Measurements from ENCODE around the gene SP3.
"Not testable (repeated sequence)": the region's sequence is repeated elsewhere in the genome, so short reads cannot be mapped to it uniquely, and the experiment has no call there.

Gene SP3

GRCh38 chr2:173941567-173941966 lies 23.6 kb downstream of the SP3 start:
- peak in 1 of 2 donors; percentile 29 for DNase-seq

GRCh38 chr2:173940208-173941020 lies 24.8 kb downstream of the SP3 start:
- DNase-seq = no peak

- no peak for DNase-seq
Observed at GRCh38 chr2:173938700-173939384, 26.3 kb downstream of the SP3 start.

GRCh38 chr2:173935305-173935704 lies 29.9 kb downstream of the SP3 start:
- no peak for DNase-seq

- no peak for DNase-seq
Observed at GRCh38 chr2:173934895-173935294, 30.3 kb downstream of the SP3 start.

- no peak for DNase-seq
Observed at GRCh38 chr2:173931751-173932150, 33.4 kb downstream of the SP3 start.

GRCh38 chr2:173929441-173929840 lies 35.7 kb downstream of the SP3 start:
- DNase-seq = no peak

- DNase-seq = no peak
Observed at GRCh38 chr2:173926875-173927274, 38.3 kb downstream of the SP3 start.

GRCh38 chr2:173924285-173924684 lies 40.9 kb downstream of the SP3 start:
- DNase-seq = no peak

GRCh38 chr2:173922760-173923159 lies 42.4 kb downstream of the SP3 start:
- no peak for DNase-seq

- no peak for DNase-seq
Observed at GRCh38 chr2:173922068-173922467, 43.1 kb downstream of the SP3 start.

GRCh38 chr2:173914055-173914927 lies 50.9 kb downstream of the SP3 start:
- no peak for DNase-seq

- no peak for DNase-seq
Observed at GRCh38 chr2:173909846-173910245, 55.3 kb downstream of the SP3 start.

GRCh38 chr2:173906626-173907025 lies 58.5 kb downstream of the SP3 start:
- DNase-seq = no peak

GRCh38 chr2:173903601-173904394 lies 61.4 kb downstream of the SP3 start:
- no peak for DNase-seq

GRCh38 chr2:173898996-173899395 lies 66.2 kb downstream of the SP3 start:
- DNase-seq = no peak

- DNase-seq = peak; percentile 35 to 74
Observed at GRCh38 chr2:173898178-173898668, 67.0 kb downstream of the SP3 start.

GRCh38 chr2:173896755-173897154 lies 68.4 kb downstream of the SP3 start:
- DNase-seq = no peak

GRCh38 chr2:173892341-173892740 lies 72.8 kb downstream of the SP3 start:
- no peak for DNase-seq

GRCh38 chr2:173891315-173892037 lies 73.7 kb downstream of the SP3 start:
- DNase-seq = no peak

GRCh38 chr2:173889464-173889863 lies 75.7 kb downstream of the SP3 start:
- DNase-seq = not testable (repeated sequence)
